Measurements from ENCODE around the gene NEK7.

Gene NEK7

DNA sequence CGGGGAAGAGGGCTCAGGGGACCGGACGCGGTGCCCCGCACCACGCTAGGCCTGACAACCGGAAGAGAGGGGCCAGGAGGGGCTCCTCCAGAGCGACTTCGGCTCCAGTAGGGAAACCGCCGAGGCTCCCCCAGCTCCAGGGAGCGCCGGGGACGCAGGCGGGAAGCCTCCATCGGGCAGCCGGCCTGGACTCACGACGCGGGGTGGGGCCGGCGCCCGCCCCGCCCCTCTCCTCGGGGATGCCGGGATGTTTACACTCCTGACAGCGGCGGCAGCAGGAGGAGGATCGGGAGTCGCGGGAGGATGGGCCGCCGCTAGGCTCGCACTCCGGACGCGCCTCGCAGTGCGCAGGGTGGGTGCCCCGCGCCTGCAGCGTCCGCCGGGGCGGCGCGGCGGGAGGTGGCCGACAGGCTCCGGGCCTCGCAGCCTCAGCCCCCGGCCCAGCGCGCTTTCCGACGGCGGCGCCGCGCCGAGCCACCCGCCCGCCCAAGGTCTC, at the start of gene NEK7:
TSS of gene NEK7 (plus strand) at position 254 of the 496 bp plus-strand sequence. CDS start 75,583 bp downstream, outside the sequence.
- Mint-ChIP-seq H3K4me3 (peak within 1 kb of the TSS; percentile 97 to 100), H3K9me3 (no peaks in the 10 kb centered on the region), H3K27ac (peak within 1 kb of the TSS; percentile 97 to 99), H3K4me1 (peaks cover 33% of the 10 kb centered on the region), H3K27me3 (no peaks in the 10 kb centered on the region)
- ATAC-seq (peak; percentile 66), DNase-seq (peak; percentile 71 to 73)

DNA sequence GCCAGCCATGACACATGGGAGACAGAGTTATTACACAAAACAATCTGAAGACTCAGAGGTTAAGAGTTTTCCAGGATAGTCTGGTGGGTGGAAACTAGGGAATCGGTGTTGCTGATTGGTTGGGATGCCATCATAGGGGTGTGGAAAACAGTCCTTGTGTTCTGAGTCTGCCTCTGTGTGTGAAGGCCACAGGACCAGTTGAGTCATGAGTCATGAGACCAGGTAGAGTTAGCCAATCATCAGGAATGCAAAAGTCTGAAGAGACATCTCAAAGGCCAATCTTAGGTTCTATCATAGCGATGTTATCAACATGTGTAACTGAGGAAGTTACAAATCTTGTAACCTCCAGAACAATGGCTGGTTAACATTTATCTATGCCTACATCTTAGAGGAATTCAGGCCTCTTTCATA, 49.7 kb upstream of the NEK7 start:
- Mint-ChIP-seq H3K9me3 (no peaks in the 10 kb centered on the region), H3K4me1 (peaks cover 14% of the 10 kb centered on the region), H3K4me3 (no peak overlapping the region), H3K27me3 (no peaks in the 10 kb centered on the region), H3K27ac (no peak overlapping the region)
- ATAC-seq: no peak
- DNase-seq: no peak

GRCh38 chr1:198108636-198109370, 48.0 kb upstream of the NEK7 start:
- ATAC-seq (no peak), DNase-seq (no peak)
- Mint-ChIP-seq H3K4me3 (no peak overlapping the region), H3K4me1 (no peaks in the 10 kb centered on the region), H3K27ac (no peak overlapping the region), H3K9me3 (no peaks in the 10 kb centered on the region), H3K27me3 (no peaks in the 10 kb centered on the region)

- no peaks in the 10 kb centered on the region for H3K9me3 Mint-ChIP-seq
- H3K27ac Mint-ChIP-seq: no peak overlapping the region
- H3K4me3 Mint-ChIP-seq: no peak overlapping the region
- H3K27me3 Mint-ChIP-seq: no peaks in the 10 kb centered on the region
- DNase-seq (no peak), ATAC-seq (no peak)
- no peaks in the 10 kb centered on the region for H3K4me1 Mint-ChIP-seq
Measured at GRCh38 chr1:198109371-198109715, 47.5 kb upstream of the NEK7 start.

GRCh38 chr1:198113342-198113750, 43.5 kb upstream of the NEK7 start:
- DNase-seq: no peak
- H3K4me1 Mint-ChIP-seq: no peaks in the 10 kb centered on the region
- no peak overlapping the region for H3K27ac Mint-ChIP-seq
- ATAC-seq: no peak
- no peaks in the 10 kb centered on the region for H3K9me3 Mint-ChIP-seq
- H3K27me3 Mint-ChIP-seq: no peaks in the 10 kb centered on the region
- H3K4me3 Mint-ChIP-seq: no peak overlapping the region

DNA sequence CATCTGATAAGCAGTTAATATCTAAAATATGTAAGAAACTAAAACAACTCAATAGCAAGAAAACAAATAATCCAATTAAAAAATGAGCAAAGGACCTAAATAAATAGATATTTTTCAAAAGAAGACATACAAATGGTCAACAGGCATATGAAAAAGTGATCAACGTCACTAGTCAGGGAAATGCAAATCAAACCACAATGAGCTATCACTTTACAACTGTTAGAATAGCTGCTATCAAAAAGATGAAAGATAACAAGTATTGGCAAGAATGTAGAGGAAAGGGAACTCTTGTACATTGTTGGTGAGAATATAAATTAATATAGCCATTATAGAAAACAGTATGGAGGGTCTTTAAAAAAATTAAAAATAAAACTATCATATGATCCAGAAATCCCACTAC, 40.7 kb upstream of the NEK7 start:
- DNase-seq (no peak), ATAC-seq (no peak)
- H3K27ac Mint-ChIP-seq: no peak overlapping the region
- H3K4me1 Mint-ChIP-seq: no peaks in the 10 kb centered on the region
- no peak overlapping the region for H3K4me3 Mint-ChIP-seq
- no peaks in the 10 kb centered on the region for H3K27me3 Mint-ChIP-seq
- no peaks in the 10 kb centered on the region for H3K9me3 Mint-ChIP-seq

GRCh38 chr1:198116469-198116868, 40.3 kb upstream of the NEK7 start:
- DNase-seq (no peak), ATAC-seq (no peak)
- no peak overlapping the region for H3K27ac Mint-ChIP-seq
- H3K4me1 Mint-ChIP-seq: no peaks in the 10 kb centered on the region
- no peaks in the 10 kb centered on the region for H3K27me3 Mint-ChIP-seq
- no peaks in the 10 kb centered on the region for H3K9me3 Mint-ChIP-seq
- no peak overlapping the region for H3K4me3 Mint-ChIP-seq

DNA sequence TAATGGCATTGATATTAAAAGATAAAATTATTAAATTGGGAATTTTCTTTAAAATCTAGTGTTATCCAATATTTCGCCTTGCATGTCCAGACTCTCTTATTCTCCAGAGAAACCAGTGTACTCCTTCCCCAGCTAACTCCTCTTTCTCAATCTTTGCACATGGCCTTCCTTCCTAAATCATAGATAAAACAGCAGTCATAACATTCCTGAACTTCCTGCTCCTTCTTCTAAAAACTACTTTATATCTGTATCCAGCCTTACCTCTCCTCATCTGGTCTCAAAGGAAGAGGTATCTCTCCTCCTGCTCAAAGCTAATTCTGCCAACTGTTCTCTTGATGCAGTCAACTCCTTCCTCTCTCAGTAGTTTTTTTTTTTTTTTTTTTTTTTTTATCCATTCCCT, 39.5 kb upstream of the NEK7 start:
- Mint-ChIP-seq H3K4me1 (no peaks in the 10 kb centered on the region), H3K27ac (no peak overlapping the region), H3K27me3 (no peaks in the 10 kb centered on the region), H3K9me3 (no peaks in the 10 kb centered on the region), H3K4me3 (no peak overlapping the region)
- DNase-seq (no peak), ATAC-seq (no peak)

DNA sequence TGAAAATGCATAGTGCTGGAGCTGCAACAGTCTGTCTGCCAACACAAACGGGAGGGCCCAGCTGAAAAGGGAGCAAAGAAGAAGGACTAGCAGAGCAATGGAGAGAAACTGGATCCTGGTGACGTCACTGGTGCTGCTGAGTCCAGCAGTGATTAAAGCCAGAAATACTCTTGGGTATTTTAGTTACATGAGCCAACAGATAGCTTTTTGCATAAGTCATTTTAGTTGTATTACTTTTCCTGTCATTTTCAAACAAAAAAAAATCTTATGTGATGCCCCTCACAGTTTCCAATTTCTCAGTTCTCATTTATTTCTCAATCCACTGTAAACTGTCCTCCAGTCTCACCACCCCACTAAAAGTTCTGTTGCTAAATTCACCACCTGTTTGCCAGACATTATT, 38.7 kb upstream of the NEK7 start:
- no peak for ATAC-seq
- H3K27me3 Mint-ChIP-seq: no peaks in the 10 kb centered on the region
- H3K4me1 Mint-ChIP-seq: no peaks in the 10 kb centered on the region
- H3K4me3 Mint-ChIP-seq: no peak overlapping the region
- H3K27ac Mint-ChIP-seq: no peak overlapping the region
- H3K9me3 Mint-ChIP-seq: no peaks in the 10 kb centered on the region
- DNase-seq: no peak

DNA sequence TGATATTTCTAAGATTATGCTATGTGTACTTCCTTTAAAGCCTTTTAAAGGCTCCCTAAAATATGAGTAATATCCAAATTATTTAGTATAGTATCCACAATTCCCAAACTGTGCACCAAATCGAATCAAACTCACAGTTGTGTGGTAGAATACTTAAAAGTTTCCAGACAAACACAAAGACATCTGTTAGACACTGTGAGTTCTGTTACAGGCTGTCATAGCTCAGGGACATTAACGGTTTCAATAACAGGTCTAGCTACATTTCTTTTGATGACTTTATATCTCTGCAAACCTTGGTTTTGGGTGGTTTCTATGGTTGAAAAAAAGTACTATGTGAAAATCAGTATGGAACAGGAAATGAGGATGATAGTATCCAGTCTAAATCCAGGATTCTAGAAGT, 36.9 kb upstream of the NEK7 start:
- Mint-ChIP-seq H3K27ac (no peak overlapping the region), H3K27me3 (no peaks in the 10 kb centered on the region), H3K4me1 (no peaks in the 10 kb centered on the region), H3K9me3 (no peaks in the 10 kb centered on the region), H3K4me3 (no peak overlapping the region)
- DNase-seq (no peak), ATAC-seq (no peak)

GRCh38 chr1:198121056-198121826, 35.6 kb upstream of the NEK7 start:
- ATAC-seq (no peak), DNase-seq (no peak)
- no peaks in the 10 kb centered on the region for H3K9me3 Mint-ChIP-seq
- H3K4me3 Mint-ChIP-seq: no peak overlapping the region
- no peaks in the 10 kb centered on the region for H3K27me3 Mint-ChIP-seq
- H3K27ac Mint-ChIP-seq: no peak overlapping the region
- H3K4me1 Mint-ChIP-seq: no peaks in the 10 kb centered on the region

GRCh38 chr1:198122693-198123092, 34.1 kb upstream of the NEK7 start:
- peaks cover 3% of the 10 kb centered on the region for H3K4me1 Mint-ChIP-seq
- DNase-seq (no peak), ATAC-seq (no peak)
- no peak overlapping the region for H3K4me3 Mint-ChIP-seq
- no peaks in the 10 kb centered on the region for H3K9me3 Mint-ChIP-seq
- H3K27ac Mint-ChIP-seq: no peak overlapping the region
- H3K27me3 Mint-ChIP-seq: no peaks in the 10 kb centered on the region

- no peak overlapping the region for H3K4me3 Mint-ChIP-seq
- DNase-seq: no peak
- ATAC-seq: no peak
- no peaks in the 10 kb centered on the region for H3K9me3 Mint-ChIP-seq
- H3K27me3 Mint-ChIP-seq: no peaks in the 10 kb centered on the region
- peaks cover 8% of the 10 kb centered on the region for H3K4me1 Mint-ChIP-seq
- H3K27ac Mint-ChIP-seq: no peak overlapping the region
Measured at GRCh38 chr1:198123133-198123532, 33.7 kb upstream of the NEK7 start.

GRCh38 chr1:198124673-198125072, 32.1 kb upstream of the NEK7 start:
- Mint-ChIP-seq H3K27ac (no peak overlapping the region), H3K9me3 (no peaks in the 10 kb centered on the region), H3K4me1 (peaks cover 12% of the 10 kb centered on the region), H3K4me3 (no peak overlapping the region), H3K27me3 (no peaks in the 10 kb centered on the region)
- no peak for DNase-seq
- ATAC-seq: no peak

DNA sequence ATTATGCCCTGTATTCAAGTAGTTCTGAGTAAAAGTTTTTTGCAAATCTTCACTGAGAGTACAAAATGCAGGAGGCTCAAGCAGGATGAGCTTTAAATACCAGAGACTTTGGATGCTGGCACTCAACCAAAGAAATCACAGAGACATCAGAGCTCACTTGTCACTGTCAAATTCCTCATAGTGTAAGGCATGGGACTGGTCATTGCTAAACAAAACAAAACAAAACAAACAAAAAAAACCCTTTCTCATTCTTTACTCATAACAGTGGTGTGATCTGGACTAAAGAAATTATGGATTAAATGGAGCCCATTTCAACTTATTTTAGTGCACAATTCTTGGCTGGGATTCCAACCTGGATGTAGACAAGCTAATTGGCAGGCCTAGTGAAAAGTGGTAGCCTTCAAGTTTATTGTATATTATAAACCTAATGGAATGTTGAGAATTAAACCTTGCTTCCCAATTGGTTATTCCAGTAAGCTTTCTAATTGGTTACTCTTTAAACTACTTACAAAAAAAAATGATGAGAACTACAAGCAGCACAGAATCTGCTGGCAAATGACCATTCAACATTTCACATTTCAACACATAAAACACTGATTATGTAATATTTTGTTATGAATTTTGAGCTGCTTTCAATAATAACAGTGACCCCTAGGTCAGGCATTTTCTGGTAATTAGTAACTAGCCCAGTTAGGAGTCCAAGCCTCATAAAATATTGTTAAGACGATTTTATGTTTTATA, 30.6 kb upstream of the NEK7 start:
- DNase-seq (no peak), ATAC-seq (no peak)
- Mint-ChIP-seq H3K27me3 (no peaks in the 10 kb centered on the region), H3K4me1 (peaks cover 12% of the 10 kb centered on the region), H3K27ac (no peak overlapping the region), H3K4me3 (no peak overlapping the region), H3K9me3 (peaks cover 2 to 3% of the 10 kb centered on the region in 2 donors)

GRCh38 chr1:198128533-198128932, 28.3 kb upstream of the NEK7 start:
- Mint-ChIP-seq H3K9me3 (peaks cover 5 to 9% of the 10 kb centered on the region in 2 donors), H3K27ac (no peak overlapping the region), H3K4me3 (no peak overlapping the region), H3K27me3 (no peaks in the 10 kb centered on the region), H3K4me1 (peaks cover 16% of the 10 kb centered on the region)
- ATAC-seq (no peak), DNase-seq (no peak)

All from stimulated activated naive CD8-positive, alpha-beta T cell treated with anti-CD3 and anti-CD28 coated beads, Interleukin-15, amount 100 ng/mL, for 72 hours (primary cell).